Dermis lymphatic vessel endothelial cell (primary cell): ENCODE data around the gene WDR45B. TPM values are rescaled to one million over a fixed set of nuclear protein-coding genes. Genes with fewer than 3 reads are reported as not detected.

Experiments
- total RNA-seq: library from RNA; depleted of rRNA; stranded (reverse); fragments of >200 nt; gene quantifications from 2 replicates; pipeline ENCODE4 v1.2.1, GENCODE V29; 2014

WDR45B gene
- total RNA-seq, result 65.4 and 82.4 TPM in 2 replicates

DNA sequence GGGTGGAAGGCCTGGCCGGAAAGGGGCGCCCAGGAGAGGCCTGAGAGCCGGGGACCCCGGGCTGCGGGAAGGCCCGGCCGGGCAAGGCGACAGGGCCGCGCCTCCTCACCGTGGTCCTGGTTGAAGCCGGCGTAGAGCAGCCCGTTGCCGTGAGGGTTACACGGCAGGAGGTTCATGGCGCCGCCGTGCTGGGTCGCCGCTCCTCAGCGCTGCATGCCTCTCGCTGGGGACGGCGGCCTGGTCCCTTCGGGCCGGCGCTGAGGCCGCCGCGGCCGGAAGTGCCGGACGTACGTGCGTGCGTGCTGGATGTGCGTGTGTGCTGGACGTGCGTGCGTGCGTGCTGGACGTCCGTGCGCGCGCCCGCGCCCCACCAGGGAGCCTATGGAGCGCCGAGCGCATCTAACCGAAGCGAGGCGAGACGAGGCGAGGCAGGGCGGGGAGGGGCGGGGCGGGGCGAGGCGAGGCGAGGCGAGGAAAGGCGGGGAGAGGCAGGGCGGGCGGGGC is at the start of gene WDR45B:
TSS of gene WDR45B (minus strand) at position 280 of the 504 bp plus-strand sequence. CDS start at position 176, 104 bp downstream.

Other genes starting within 250 kb of the WDR45B start
- gene HEXD, start 230.1 kb downstream of the WDR45B start, total RNA-seq, result 10.5 and 12.5 TPM in 2 replicates
- gene OGFOD3, start 229.9 kb downstream of the WDR45B start, total RNA-seq, result 23.6 and 23.8 TPM in 2 replicates
- 26.6 and 43.2 TPM in 2 replicates for gene CYBC1, start 197.7 kb downstream of the WDR45B start, total RNA-seq
- gene NARF, start 189.7 kb downstream of the WDR45B start, total RNA-seq, result 98.5 and 107 TPM in 2 replicates
- 18.6 and 22.0 TPM in 2 replicates for gene FOXK2, start 128.7 kb downstream of the WDR45B start, total RNA-seq
- 6.8 and 7.4 TPM in 2 replicates for gene RAB40B, start 50.3 kb upstream of the WDR45B start, total RNA-seq
- gene FN3KRP, start 68.3 kb upstream of the WDR45B start, total RNA-seq, result 16.6 and 17.5 TPM in 2 replicates
- 3.8 and 4.2 TPM in 2 replicates for gene FN3K, start 87.2 kb upstream of the WDR45B start, total RNA-seq
- 62.7 and 75.3 TPM in 2 replicates for gene TBCD, start 103.6 kb upstream of the WDR45B start, total RNA-seq
- under 0.01 and 0.11 TPM in 2 replicates for gene ZNF750, start 191.6 kb upstream of the WDR45B start, total RNA-seq